HG03439 (cell line): Measurements from ENCODE around the gene LYZ.

Experiments
- ATAC-seq: cut with Tn5 transposase; IDR thresholded peaks from one replicate; pipeline ENCODE4 v1.9.1; 2021; ENCODE audit warnings: mild to moderate bottlenecking, moderate library complexity; ENCODE audit not compliant: unreplicated experiment

Gene LYZ

DNA sequence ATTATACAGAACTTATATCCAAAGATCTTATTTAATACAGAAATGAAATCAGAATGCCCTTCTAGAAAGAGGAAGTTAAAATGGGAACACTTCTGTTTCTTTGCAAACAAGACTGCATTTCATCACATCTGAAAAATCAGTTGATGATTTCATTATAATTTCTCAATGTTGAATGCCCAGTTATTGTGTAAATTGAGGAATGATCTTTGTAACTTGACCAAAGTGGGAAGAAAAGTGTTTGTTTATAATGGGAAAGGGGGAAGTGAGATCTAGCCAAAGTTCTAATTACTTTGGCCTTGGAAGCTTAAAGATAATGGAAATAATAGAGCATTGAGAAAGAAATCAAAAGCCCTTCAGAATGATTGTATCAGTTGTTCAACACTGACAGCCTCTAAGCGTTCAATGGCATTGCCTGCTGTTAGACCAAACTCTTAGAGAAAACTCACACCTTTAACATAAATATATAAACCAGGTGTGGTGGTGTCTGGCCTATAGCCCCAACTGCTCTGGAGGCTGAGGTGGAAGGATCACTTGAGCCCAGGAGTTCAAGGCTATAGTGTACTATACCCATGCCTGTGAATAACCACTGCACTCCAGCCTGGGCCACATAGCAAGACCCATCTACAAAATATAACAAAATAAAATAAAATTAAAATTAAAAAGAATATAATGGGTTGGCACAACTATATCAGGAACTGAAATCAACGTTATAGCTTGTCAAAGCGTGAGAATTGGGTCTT lies 9.9 kb upstream of the LYZ start:
- no peak for ATAC-seq

DNA sequence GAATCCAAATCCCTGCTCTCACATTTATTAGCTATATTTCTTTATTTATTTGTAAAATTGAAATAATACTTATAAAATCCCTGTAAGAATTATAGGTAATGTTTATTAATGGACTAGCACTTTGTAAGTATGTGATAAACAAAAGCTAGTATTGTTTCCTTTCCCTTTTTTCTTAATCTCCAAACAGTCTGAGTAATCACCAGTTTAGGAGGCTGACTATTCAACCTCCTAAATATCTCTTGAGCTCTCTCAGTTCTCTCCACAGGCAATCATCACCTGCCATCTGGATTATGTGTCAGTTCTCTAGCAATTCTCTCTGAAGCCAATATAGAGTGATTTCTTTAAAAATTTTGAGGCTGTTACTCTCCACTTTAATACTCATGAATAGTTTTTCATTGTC lies 9.2 kb upstream of the LYZ start:
- no peak for ATAC-seq

DNA sequence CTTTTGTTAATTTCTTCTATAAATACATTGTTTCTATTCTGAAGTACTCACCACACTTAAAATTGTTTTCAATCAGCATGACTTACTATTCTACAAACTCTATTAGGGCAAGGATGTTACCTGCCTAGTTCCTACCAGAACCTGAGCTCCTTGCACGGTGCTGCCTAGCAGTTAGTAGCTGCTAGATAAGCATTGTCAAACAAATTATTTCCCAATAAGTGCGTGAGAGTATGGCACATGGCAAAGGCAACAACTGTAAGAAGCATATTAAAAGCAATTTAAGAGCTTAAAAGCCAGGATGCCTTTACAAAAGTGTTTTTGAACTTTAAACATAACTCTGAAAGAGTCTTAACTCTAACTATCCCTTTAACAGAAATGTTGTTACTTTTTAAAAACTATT lies 8.2 kb upstream of the LYZ start:
- ATAC-seq, result no peak

DNA sequence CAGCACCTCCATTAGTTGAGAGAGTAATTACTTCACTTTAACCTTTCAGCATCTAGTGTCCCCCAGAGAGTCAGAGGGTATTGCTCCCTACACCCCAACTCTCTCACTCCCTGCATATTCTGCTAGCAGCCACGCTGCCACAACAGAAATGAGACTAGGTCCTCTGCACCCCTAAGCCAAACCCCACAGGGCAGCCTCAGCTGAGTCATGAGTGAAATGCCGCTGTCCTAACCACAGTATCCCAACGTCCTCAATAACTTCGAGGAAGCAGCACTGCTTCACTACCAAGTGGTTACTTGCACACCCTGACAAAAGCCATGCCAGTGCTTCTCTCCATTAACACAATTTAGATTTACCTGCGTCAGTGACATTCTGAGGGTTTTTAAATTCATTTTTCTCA lies 6.9 kb upstream of the LYZ start:
- no peak for ATAC-seq

DNA sequence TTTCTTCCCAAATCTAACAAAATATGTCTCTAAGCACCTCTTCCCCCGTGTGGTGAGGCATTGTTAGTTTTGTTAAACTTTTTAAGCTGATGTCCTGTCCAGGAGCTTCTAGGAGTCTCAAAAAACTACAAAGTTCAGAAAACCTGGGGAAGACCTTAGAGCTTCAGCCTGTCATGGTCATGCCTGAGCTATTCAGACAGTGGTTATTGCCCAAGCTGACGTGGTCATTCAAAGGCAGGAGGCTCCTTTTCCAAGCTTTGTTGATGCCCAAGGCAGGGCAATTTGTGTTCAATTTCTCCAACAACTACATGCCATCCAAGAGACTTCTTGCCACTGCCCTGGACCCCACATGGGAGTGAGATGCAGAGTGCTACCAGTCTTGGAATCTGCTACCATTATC lies 5.8 kb upstream of the LYZ start:
- no peak for ATAC-seq

DNA sequence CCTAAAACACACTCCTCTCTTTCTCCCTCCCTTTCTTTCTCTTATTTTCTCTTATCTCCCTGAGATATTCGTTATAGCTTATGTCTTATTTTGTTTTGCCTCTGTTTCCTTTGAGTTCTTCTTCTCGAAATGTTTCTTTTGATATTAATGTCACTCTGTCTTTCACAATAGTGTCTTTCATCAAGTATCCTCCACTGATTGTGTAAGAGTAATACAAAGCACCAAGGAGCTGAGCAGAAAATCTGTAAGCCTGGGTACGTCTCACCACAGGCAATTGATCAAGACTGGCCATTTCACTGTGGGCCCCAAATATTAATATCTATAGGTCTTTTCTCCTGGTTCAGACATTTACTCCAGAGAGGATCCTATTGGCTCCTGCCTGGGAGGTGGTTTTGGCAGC lies 4.8 kb upstream of the LYZ start:
- ATAC-seq, result no peak

DNA sequence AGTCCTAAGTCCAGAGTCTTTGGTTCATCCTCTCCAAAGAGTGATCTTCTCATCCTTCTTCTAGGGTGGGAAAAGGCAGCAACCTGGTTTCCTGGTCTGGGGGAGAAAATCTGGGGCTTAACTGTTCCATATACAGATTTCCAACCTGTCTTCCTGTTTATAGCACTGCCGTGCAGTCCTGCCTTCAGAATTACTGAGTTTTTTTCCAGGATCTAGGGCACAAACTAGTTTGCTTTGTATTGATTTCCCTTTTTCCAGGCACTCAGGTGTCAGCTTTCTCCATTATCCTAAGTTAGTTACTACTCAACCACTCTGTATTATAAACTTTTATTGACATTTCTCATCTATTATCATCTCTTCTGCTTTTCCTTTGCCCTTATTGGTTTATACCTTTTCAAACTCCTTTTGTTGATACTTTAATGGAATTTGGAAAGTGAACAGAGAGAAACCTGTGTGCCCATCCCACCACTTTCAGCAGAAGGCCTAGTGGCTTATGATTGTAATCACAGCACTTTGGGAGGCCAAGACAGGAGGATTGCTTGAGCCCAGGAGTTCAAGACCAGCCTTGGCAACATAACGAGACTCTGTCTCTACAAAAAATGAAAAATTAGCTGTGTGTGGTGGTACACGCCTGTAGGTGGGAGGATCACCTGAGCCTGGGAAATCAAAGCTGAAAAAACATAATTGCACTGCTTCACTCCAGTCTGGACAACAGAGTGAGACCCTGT lies 4.1 kb upstream of the LYZ start:
- no peak for ATAC-seq

DNA sequence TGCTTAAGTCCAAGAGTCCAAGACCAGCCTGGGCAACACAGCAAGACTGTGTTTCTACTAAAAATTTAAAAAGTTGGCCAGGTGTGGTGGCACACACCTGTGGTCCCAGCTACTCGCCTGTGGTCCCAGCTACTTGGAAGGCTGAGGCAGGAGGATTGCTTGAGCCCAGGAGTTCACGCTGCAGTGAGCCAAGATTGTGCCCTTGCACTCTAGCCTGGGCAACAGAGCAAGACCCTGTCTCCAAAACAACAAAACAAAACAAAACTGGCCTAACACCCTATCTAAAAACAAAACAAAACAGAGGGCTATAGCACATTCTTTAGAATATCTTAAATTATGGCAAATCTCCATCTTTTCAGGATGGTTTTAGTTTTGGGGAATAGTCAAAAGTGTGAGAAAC lies 3.1 kb upstream of the LYZ start:
- ATAC-seq, result no peak

DNA sequence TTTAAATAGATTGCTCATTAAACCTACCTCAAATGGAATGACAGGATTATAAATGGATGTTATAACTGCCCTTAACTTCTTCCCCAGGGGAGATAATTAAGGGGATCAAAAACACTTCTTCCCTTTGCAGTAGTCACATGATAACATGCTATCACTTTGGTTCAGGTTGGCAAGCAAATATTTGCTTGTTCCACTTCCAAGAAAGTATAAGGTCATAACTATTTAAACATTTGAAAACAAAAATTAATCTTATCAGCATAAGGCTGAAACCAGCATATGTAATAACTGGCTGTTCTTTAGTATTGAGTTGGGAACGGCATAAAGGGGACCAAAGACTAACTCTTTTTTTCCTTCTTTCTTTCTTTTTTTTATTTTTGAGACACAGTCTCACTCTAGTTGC lies 2.4 kb upstream of the LYZ start:
- no peak for ATAC-seq

DNA sequence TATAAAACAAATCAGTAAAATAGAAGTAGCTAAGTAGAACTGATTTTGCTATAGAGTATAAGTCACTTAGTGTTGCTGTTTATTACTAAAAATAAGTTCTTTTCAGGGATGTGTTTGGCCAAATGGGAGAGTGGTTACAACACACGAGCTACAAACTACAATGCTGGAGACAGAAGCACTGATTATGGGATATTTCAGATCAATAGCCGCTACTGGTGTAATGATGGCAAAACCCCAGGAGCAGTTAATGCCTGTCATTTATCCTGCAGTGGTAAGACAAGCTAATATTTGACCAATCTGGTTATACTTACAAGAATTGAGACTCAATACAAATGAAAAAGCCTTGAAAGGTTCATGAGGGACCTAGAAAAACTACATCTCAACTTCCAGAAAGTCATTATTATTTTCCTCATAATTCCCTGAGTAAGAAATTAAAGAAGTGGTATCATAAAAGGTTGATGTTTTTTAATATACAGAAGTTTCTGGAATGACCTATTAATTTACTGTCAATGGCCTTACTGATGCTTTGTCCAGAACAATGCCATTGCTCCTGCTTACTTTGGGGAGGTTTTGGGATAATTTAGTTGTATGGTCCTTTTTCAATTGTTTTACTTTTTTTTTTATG lies 1.9 kb downstream of the LYZ start:
- no peak for ATAC-seq

DNA sequence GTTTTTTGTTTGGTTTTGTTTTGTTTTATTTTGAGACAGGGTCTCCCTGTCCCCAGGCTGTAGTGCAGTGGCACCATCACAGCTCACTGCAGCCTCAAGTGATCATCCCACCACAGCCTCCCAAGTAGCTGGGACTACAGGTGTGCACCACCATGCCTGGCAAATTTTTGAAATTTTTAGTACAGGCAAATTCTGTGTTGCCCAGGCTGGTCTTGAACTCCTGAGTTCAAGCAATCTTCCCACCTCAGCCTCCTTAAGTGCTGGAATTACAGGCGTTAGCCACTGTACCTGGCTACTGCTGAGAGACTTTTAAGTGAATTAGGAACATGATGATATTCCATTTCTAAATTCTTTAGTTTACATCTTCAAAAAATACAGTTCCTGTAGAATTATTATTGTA lies 2.6 kb downstream of the LYZ start:
- no peak for ATAC-seq

DNA sequence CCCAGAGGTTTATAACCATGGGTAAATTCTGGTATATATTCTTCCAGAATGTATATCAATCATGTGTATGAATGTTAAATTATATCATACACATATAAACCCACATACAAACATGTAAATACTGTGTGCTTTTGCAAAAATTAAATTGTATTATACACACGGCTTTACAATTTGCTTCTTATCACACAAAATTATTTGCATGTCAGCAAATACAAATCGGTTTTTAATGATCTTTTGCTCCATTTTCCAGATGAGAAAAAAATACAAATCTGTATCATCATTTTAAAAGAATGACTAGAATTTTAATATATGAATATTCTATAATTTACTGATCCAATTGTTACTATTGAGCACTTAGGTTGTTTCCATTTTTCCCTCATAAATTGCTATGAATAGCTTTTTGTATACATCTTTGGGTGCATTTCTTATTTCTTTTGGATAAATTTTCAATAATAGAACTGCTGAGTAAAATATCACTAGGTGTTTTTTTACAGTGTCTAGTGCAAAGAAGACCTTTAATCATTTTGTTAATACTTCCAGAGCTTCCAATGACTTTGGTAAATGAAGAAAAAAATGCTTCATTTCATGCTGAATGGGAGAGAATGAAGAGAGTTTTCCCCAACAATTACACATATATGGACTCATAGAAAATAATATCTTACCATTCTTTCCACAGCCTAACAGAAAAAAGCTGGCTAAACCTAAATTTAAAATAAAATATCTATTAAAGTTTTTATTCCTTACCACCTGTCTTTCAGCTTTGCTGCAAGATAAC lies 3.5 kb downstream of the LYZ start:
- ATAC-seq, result no peak

DNA sequence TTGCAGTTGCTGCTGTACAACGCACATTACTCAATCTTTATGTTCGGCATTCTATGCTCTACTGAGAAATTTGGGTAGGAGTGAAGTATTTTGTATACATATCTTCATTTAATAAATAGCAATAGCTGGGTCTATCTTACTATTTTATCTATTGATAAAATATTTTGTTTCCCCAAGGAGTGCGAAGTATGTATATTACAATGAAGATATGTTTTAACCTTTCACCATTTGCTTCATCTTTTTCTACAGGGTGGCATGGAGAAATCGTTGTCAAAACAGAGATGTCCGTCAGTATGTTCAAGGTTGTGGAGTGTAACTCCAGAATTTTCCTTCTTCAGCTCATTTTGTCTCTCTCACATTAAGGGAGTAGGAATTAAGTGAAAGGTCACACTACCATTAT lies 4.7 kb downstream of the LYZ start:
- ATAC-seq, result no peak

DNA sequence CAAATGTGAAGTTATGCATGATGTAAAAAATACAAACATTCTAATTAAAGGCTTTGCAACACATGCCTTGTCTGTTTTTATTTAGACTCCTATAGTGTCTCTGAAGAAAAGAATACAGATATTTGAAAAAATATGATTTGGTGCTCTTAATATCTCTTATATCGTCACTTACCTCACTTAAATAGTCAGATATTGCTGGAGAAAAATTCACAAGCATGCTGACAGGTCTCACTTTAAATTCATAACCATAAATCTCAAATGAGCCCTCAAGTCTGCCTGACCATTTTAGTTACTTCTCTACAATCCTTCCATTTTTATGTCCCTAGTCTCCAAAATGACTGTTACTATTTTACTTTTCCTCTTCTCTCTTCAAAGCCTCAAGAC lies 6.0 kb downstream of the LYZ start:
- no peak for ATAC-seq

DNA sequence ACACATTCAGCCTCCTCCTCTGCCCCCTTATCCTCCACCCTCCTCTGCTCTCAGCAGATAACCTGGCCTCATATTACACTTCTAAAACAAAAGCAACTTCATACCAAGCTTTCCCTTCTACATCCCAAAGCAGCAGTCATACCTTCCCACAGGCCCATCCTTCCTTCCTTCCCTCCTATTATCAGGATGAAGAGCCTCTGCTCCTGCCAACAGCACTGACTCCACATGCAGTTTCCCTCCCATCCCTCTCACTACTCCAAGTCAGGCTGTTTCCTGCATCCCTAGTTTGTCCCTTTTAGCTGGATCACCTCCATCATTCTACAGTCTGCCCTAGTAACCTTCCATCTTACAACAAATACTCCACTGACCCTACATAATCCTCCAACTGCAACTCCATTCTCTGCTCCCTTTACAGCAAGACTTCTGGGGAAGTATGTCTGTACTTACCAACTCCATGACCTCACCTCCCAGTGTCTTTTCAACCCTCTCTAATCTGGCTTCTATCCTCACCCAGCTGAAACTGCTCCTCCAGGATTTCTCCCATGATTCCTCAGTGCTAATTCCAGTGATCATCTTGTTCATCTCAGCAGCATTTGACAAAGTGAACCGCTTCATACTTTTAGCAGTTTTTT lies 6.5 kb downstream of the LYZ start:
- no peak for ATAC-seq

DNA sequence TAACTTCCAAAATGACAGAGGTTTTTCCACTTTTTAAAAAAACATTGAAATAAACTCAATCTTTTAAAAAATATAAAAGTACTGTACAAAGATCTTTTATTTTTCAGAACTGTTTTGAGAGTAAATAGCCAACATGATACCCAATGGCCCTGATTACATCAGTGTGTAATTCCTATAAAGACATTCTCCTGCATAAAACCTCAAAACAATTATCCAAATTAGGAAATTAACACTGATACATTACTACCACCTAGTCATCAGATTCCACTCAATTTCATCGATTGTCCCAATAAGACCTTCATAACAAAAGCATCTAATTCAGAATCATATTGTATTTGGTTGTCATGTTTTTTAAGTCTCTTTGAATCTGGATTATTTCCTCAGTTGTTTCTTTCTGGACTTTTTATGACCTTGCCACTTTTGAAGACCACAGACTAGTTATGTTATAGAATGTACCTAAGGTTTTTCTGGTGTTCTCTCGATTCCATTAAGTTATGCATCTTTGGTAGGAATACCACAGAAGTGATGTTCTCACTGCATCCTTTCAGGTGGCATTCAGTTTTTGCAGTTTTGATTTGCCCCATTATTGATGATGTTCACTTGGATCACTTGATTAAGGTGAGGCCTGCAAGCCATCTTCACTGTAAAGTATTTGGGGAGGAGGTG lies 7.3 kb downstream of the LYZ start:
- no peak for ATAC-seq

DNA sequence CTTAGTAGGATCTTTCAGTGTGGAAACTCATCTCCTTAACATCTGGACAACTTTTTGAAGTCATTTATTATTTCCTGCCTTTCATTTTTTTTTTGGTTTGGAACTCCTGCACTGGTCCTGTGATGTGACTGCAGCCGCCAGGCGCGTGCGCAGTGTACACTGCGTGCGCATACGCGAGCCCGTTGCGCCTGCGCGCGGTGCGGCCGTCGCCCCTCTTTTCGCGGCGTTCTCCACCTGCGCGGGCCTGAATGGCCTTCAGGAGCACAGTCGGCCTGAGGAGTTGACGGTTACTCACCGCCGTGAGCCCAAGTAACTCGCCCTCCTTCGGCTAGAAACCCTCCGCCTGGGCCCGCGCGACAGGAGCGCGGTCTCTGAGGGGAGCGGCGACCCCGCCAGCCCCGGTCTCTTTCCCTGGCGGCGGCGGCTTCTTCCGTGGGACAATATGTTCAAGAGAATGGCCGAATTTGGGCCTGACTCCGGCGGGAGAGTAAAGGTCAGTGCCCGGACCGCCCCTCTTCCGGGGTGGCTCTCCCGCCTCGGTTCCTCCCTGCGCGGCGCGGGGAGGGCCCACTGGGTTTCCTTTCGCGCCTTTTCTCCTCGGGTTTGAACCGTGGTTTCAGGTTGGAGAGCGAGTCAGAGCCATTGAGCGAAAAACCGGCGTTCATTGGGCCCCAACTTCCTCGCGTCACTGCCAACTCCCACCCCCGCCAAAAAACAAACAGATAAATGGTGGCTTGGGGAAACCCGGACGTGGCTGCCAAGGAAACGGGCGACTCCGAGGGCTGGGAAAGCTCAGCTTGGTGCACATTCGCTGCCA lies 11.6 kb downstream of the LYZ start, which contains the start of gene YEATS4:
Gene YEATS4, plus strand, starts transcription at position 213 of the 817 bp plus-strand sequence. Its CDS starts 230 bp downstream, at position 443.
- peak; percentile 89 for ATAC-seq

DNA sequence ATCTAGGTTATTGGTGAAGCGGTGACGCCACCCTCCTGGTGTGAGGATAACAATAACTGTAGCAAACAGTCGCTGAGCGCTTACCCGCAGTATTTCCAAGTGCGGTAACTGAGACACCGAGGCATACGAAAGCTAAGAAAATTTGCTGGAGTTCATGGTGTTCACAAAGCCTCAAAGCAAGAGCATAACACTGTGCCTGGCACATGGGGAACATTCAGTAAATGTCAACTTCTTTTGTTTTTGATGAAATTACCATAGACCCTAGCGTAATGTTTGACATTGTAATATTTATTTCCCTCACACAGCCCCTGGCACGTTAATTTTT lies 12.1 kb downstream of the LYZ start:
- ATAC-seq, result no peak

DNA sequence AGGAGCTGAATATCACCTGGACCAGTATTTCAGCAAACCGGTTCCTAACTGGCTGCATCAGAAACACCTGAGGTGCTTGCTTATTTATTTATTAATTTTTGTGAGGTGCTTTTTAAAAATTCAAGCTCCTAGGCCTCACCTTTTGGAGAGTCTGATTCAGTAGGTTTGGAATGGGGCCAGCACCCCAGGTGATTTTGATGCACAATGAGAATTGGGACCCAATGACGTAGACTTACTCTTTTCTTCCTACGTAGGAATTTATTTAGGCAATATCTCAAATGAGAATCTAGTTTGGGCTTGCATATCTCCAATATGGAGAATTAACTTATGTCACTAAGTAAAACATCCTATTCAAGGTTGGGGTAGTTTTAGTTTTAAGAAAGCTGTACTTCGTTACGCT lies 18.6 kb downstream of the LYZ start:
- no peak for ATAC-seq

DNA sequence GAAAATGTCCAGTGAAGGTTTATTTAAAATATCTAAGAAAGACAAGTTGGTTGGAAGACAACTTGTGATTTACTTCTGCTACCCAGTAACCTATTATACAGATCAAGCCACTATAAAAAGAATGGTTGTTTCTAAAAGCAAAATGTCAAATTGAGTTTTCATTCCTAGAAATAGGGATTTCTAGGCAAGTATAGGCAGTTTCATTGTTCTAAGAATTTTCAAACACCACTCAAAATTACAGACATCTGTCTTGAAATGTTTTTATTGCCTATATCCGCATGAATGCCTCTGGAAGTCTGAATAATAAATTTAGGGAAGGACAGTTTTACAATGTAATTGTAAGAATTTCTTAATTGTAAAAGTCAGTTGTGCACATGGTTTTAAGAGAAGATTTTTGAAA lies 20.0 kb downstream of the LYZ start:
- ATAC-seq, result no peak
